HepG2 (cell line): ENCODE data around the gene ATOSB. TPM values are rescaled to one million over a fixed set of nuclear protein-coding genes. Genes with fewer than 3 reads are reported as not detected.

ENCODE experiments used
- FOSL2 ChIP-seq: sonication (generic); formaldehyde crosslinking; IDR thresholded peaks from 2 replicates; pipeline ENCODE4 v1.4.0; 2020; ENCODE audit warnings: missing genetic modification reagents
- MYC ChIP-seq: sonication (generic); formaldehyde crosslinking; IDR thresholded peaks from 2 replicates; pipeline ENCODE4 v1.9.0; 2021; ENCODE audit warnings: missing genetic modification reagents, borderline replicate concordance
- NFE2L2 ChIP-seq: fragments of 150-350 bp; IDR thresholded peaks from 2 replicates; pipeline ENCODE4 v1.6.1; 2014; ENCODE audit warnings: low read length
- POLR2A ChIP-seq, 2 experiments: IDR thresholded peaks; 2 replicates each; pipeline ENCODE4 v1.6.1; 2011; ENCODE audit warnings: low read depth in 2 of 2, low read length in 2 of 2, mild to moderate bottlenecking in 1 of 2, moderate library complexity in 1 of 2; ENCODE audit not compliant: insufficient read depth in 1 of 2
- RBAK ChIP-seq: sonication (generic); formaldehyde crosslinking; IDR thresholded peaks from 2 replicates; pipeline ENCODE4 v1.5.1; 2020; ENCODE audit warnings: mild to moderate bottlenecking, missing genetic modification reagents
- RXRB ChIP-seq: IDR thresholded peaks from 2 replicates; pipeline ENCODE4 v1.6.1; 2016; ENCODE audit warnings: borderline replicate concordance, missing genetic modification reagents, missing compliant biosample characterization
- ZKSCAN5 ChIP-seq: sonication (generic); formaldehyde crosslinking; IDR thresholded peaks from 2 replicates; pipeline ENCODE4 v1.5.1; 2020; ENCODE audit warnings: mild to moderate bottlenecking, missing genetic modification reagents
- ZNF430 ChIP-seq: sonication (generic); formaldehyde crosslinking; IDR thresholded peaks from 2 replicates; pipeline ENCODE4 v1.9.0; 2021; ENCODE audit warnings: mild to moderate bottlenecking, missing genetic modification reagents
- ZNF589 ChIP-seq: sonication (generic); formaldehyde crosslinking; conservative IDR thresholded peaks from 2 replicates; pipeline ENCODE4 v1.8.0; 2022; ENCODE audit warnings: mild to moderate bottlenecking, moderate library complexity, missing genetic modification reagents
- ZSCAN22 ChIP-seq: sonication (generic); formaldehyde crosslinking; IDR thresholded peaks from 2 replicates; pipeline ENCODE4 v1.4.0; 2020; ENCODE audit warnings: mild to moderate bottlenecking, missing genetic modification reagents
- polyA plus RNA-seq, 8 experiments: library from polyadenylated mRNA; depleted of rRNA in 3 of 8; stranded (reverse) in 7 of 8; unstranded in 1 of 8; fragments of >200 nt; fragmentation: Illumina TruSeq in 4 of 8; extraction: Trizol in 4 of 8; gene quantifications; 2 replicates each; pipeline versions ENCODE4 v1.2.1 to v1.2.3, GENCODE V29; 2011 to 2016; ENCODE audit warnings: low read depth in 4 of 8, missing spikeins in 1 of 8, mixed read lengths in 1 of 8; ENCODE audit not compliant: insufficient read depth in 1 of 8
- total RNA-seq, 5 experiments: library from RNA; depleted of rRNA; stranded (reverse); fragments of >200 nt; fragmentation: Illumina TruSeq; extraction: Trizol; gene quantifications; 2 replicates each; pipeline ENCODE4 v1.2.3, GENCODE V29; 2016; ENCODE audit warnings: low read depth in 1 of 5
- TF ChIP-seq, protein P1 (sequence below): sonication (generic); formaldehyde crosslinking; IDR thresholded peaks from 2 replicates; pipeline ENCODE4 v1.8.1; 2023; ENCODE audit warnings: mild to moderate bottlenecking, missing genetic modification reagents, borderline replicate concordance
- TF ChIP-seq, protein P2 (sequence below): sonication (generic); formaldehyde crosslinking; IDR thresholded peaks from 2 replicates; pipeline ENCODE4 v1.8.0; 2022; ENCODE audit warnings: mild to moderate bottlenecking, missing genetic modification reagents, moderate library complexity
- TF ChIP-seq, protein P3 (sequence below): sonication (generic); formaldehyde crosslinking; IDR thresholded peaks from 2 replicates; pipeline ENCODE4 v1.8.0; 2022; ENCODE audit warnings: mild to moderate bottlenecking, missing genetic modification reagents
- TF ChIP-seq, protein P4 (sequence below): sonication (generic); formaldehyde crosslinking; IDR thresholded peaks from 2 replicates; pipeline ENCODE4 v1.4.0; 2020; ENCODE audit warnings: missing genetic modification reagents, borderline replicate concordance
- TF ChIP-seq, protein P5 (sequence below): IDR thresholded peaks from 2 replicates; pipeline ENCODE4 v1.6.1; 2012; ENCODE audit warnings: low read length, improper control_type of control experiment
- TF ChIP-seq, protein P6 (sequence below): sonication (generic); formaldehyde crosslinking; IDR thresholded peaks from 2 replicates; pipeline ENCODE4 v1.4.0; 2020; ENCODE audit warnings: missing genetic modification reagents, borderline replicate concordance

Gene ATOSB
- total and polyA plus RNA-seq, 2 of the 13 experiments (the other 11 are each of a cell fraction or from before 2014, with no cell fraction given), result 1.9 to 6.4 TPM

DNA sequence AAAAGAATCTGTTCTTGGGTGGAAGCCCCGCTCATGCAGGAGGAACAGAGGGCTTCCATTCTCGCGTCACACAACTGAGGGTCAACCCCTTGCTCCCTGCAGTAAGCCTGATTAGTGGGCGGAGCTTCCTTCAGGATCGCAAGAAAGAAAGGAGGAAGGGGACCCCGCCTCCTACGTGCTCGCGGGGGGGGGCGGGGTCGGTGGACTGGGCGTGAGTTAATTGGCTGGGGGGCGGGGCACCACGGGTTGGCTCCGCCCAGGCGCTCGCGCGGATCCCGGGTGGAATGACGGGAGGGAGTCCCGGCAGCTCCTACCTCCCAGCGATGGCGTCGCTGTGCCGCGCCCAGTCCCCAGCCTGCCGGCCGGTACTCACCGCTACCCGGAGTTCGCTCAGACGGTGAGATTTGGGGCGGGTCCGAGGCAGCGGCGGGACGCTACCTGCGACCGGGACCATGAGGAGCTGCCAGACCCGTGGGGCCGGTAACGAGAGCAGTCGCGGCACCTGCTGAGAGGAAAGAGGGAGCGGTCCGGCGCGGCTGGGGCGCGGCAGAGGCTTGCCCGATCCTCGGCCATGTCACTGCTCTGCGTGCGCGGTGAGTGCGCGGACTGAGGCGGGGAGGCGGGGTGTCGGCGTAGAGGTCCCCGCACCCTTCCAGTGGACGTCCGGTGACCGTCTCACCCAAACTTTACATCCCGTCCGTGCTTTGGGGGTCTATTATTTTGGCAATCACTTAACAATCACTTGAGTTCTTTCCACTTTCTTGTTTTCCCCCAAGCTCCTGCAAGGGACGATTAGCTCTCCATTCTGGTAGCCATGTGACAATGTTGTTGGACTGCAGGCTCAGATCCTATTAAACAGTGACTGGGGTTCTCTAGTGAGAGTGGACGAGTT is 46.3 kb upstream of the ATOSB start, which contains the start of gene UNC13B (continued):
- TF ChIP-seq, protein P1, sequence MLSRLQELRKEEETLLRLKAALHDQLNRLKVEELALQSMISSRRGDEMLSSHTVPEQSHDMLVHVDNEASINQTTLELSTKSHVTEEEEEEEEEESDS (CRISPR knock-in tag), result no peak
- TF ChIP-seq, protein P2, sequence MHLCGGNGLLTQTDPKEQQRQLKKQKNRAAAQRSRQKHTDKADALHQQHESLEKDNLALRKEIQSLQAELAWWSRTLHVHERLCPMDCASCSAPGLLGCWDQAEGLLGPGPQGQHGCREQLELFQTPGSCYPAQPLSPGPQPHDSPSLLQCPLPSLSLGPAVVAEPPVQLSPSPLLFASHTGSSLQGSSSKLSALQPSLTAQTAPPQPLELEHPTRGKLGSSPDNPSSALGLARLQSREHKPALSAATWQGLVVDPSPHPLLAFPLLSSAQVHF (CRISPR knock-in tag), result no peak
- TF ChIP-seq FOSL2 (CRISPR knock-in tag) (peak; percentile 27; the same call in 1 of the 2 replicates), NFE2L2 (no peak), RBAK (CRISPR knock-in tag) (0 out of 2 replicates have a peak, but pooled peaks have one; percentile 39), MYC (CRISPR knock-in tag) (peak; percentile 79), ZKSCAN5 (CRISPR knock-in tag) (no peak), POLR2A (IDR thresholded peaks at IDR 0.05; ENCODE audit: insufficient read depth in 1 of 2, low read depth in 2 of 2, low read length in 2 of 2) (peak; percentile 82 to 84), ZNF589 (peak; percentile 53; the same call in 1 of the 2 replicates), ZNF430 (peak; percentile 80; the same call in 1 of the 2 replicates), ZSCAN22 (CRISPR knock-in tag) (no peak), RXRB (CRISPR knock-in tag) (peak; percentile 21)
- TF ChIP-seq, protein P3, sequence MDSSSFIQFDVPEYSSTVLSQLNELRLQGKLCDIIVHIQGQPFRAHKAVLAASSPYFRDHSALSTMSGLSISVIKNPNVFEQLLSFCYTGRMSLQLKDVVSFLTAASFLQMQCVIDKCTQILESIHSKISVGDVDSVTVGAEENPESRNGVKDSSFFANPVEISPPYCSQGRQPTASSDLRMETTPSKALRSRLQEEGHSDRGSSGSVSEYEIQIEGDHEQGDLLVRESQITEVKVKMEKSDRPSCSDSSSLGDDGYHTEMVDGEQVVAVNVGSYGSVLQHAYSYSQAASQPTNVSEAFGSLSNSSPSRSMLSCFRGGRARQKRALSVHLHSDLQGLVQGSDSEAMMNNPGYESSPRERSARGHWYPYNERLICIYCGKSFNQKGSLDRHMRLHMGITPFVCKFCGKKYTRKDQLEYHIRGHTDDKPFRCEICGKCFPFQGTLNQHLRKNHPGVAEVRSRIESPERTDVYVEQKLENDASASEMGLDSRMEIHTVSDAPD (CRISPR knock-in tag), result no peak
- TF ChIP-seq, protein P4, sequence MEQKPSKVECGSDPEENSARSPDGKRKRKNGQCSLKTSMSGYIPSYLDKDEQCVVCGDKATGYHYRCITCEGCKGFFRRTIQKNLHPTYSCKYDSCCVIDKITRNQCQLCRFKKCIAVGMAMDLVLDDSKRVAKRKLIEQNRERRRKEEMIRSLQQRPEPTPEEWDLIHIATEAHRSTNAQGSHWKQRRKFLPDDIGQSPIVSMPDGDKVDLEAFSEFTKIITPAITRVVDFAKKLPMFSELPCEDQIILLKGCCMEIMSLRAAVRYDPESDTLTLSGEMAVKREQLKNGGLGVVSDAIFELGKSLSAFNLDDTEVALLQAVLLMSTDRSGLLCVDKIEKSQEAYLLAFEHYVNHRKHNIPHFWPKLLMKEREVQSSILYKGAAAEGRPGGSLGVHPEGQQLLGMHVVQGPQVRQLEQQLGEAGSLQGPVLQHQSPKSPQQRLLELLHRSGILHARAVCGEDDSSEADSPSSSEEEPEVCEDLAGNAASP, result peak; percentile 54; the same call in 1 of the 2 replicates
- TF ChIP-seq, protein P5, sequence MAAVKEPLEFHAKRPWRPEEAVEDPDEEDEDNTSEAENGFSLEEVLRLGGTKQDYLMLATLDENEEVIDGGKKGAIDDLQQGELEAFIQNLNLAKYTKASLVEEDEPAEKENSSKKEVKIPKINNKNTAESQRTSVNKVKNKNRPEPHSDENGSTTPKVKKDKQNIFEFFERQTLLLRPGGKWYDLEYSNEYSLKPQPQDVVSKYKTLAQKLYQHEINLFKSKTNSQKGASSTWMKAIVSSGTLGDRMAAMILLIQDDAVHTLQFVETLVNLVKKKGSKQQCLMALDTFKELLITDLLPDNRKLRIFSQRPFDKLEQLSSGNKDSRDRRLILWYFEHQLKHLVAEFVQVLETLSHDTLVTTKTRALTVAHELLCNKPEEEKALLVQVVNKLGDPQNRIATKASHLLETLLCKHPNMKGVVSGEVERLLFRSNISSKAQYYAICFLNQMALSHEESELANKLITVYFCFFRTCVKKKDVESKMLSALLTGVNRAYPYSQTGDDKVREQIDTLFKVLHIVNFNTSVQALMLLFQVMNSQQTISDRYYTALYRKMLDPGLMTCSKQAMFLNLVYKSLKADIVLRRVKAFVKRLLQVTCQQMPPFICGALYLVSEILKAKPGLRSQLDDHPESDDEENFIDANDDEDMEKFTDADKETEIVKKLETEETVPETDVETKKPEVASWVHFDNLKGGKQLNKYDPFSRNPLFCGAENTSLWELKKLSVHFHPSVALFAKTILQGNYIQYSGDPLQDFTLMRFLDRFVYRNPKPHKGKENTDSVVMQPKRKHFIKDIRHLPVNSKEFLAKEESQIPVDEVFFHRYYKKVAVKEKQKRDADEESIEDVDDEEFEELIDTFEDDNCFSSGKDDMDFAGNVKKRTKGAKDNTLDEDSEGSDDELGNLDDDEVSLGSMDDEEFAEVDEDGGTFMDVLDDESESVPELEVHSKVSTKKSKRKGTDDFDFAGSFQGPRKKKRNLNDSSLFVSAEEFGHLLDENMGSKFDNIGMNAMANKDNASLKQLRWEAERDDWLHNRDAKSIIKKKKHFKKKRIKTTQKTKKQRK, result no peak
- TF ChIP-seq, protein P6, sequence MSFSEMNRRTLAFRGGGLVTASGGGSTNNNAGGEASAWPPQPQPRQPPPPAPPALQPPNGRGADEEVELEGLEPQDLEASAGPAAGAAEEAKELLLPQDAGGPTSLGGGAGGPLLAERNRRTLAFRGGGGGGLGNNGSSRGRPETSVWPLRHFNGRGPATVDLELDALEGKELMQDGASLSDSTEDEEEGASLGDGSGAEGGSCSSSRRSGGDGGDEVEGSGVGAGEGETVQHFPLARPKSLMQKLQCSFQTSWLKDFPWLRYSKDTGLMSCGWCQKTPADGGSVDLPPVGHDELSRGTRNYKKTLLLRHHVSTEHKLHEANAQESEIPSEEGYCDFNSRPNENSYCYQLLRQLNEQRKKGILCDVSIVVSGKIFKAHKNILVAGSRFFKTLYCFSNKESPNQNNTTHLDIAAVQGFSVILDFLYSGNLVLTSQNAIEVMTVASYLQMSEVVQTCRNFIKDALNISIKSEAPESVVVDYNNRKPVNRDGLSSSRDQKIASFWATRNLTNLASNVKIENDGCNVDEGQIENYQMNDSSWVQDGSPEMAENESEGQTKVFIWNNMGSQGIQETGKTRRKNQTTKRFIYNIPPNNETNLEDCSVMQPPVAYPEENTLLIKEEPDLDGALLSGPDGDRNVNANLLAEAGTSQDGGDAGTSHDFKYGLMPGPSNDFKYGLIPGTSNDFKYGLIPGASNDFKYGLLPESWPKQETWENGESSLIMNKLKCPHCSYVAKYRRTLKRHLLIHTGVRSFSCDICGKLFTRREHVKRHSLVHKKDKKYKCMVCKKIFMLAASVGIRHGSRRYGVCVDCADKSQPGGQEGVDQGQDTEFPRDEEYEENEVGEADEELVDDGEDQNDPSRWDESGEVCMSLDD, result no peak; the same call in 1 of the 2 replicates
